Measurements from ENCODE around the gene COBLL1. TPM values are rescaled to one million over a fixed set of nuclear protein-coding genes. Genes with fewer than 3 reads are reported as not detected.

The COBLL1 gene
- total RNA-seq, 2 experiments from 2014 or later = not detected

- no peaks in the 10 kb centered on the region for H3K36me3 Mint-ChIP-seq
- ChIA-PET CTCF (interaction anchor here (0.6 kb wide), 1 partner anchor 1438 kb away, joined by 3 read pairs; no protein-coding TSS in a partner anchor), POLR2A (no interaction called here)
- no peaks in the 10 kb centered on the region for H3K4me1 Mint-ChIP-seq (ENCODE audit: low read depth)
- H3K4me3 Mint-ChIP-seq = no peak overlapping the region
- no peaks in the 10 kb centered on the region for H3K9me3 Mint-ChIP-seq
- H3K27ac Mint-ChIP-seq = no peak overlapping the region
- H3K27me3 Mint-ChIP-seq = peaks cover 7% of the 10 kb centered on the region
- intact Hi-C loops (cut with micrococcal nuclease) = no loop called here
- no peak for DNase-seq
Measured at GRCh38 chr2:164847981-164848741, 6.5 kb upstream of the COBLL1 start.

GRCh38 chr2:164847291-164847690 is 5.7 kb upstream of the COBLL1 start:
- Mint-ChIP-seq H3K9me3 (no peaks in the 10 kb centered on the region), H3K36me3 (no peaks in the 10 kb centered on the region), H3K4me3 (no peak overlapping the region), H3K4me1 (ENCODE audit: low read depth) (no peaks in the 10 kb centered on the region), H3K27ac (no peak overlapping the region), H3K27me3 (peaks cover 7% of the 10 kb centered on the region)
- intact Hi-C loops (cut with micrococcal nuclease) = no loop called here
- ChIA-PET CTCF (interaction anchor here (0.6 kb wide), 1 partner anchor 1439 kb away, joined by 3 read pairs; no protein-coding TSS in a partner anchor), POLR2A (no interaction called here)
- DNase-seq = no peak

- no peaks in the 10 kb centered on the region for H3K4me1 Mint-ChIP-seq (ENCODE audit: low read depth)
- no peak overlapping the region for H3K4me3 Mint-ChIP-seq
- H3K9me3 Mint-ChIP-seq = no peaks in the 10 kb centered on the region
- no peak for DNase-seq
- CTCF ChIA-PET = no interaction called here
- peaks cover 12% of the 10 kb centered on the region for H3K27me3 Mint-ChIP-seq
- intact Hi-C loops (cut with micrococcal nuclease) = no loop called here
- POLR2A ChIA-PET = no interaction called here
- H3K36me3 Mint-ChIP-seq = no peaks in the 10 kb centered on the region
- H3K27ac Mint-ChIP-seq = no peak overlapping the region
Measured at GRCh38 chr2:164846276-164846675, 4.7 kb upstream of the COBLL1 start.

GRCh38 chr2:164843346-164843911 is 1.8 kb upstream of the COBLL1 start:
- ChIA-PET POLR2A (no interaction called here), CTCF (interaction anchor here (0.6 kb wide), 1 partner anchor 29 kb away, joined by 3 read pairs; no protein-coding TSS in a partner anchor)
- Mint-ChIP-seq H3K27me3 (peaks cover 29% of the 10 kb centered on the region), H3K27ac (no peak overlapping the region), H3K36me3 (no peaks in the 10 kb centered on the region), H3K4me1 (ENCODE audit: low read depth) (peaks cover 5% of the 10 kb centered on the region), H3K4me3 (no peak overlapping the region), H3K9me3 (no peaks in the 10 kb centered on the region)
- DNase-seq = no peak
- intact Hi-C loops (cut with micrococcal nuclease) = no loop called here

- Mint-ChIP-seq H3K27me3 (peaks cover 35% of the 10 kb centered on the region), H3K27ac (no peak overlapping the region), H3K36me3 (no peaks in the 10 kb centered on the region), H3K9me3 (no peaks in the 10 kb centered on the region), H3K4me3 (no peak overlapping the region), H3K4me1 (ENCODE audit: low read depth) (peaks cover 5% of the 10 kb centered on the region)
- POLR2A ChIA-PET = no interaction called here
- CTCF ChIA-PET = interaction anchor here (1.0 to 1.1 kb wide), 2 partner anchors 10 to 53 kb away, joined by 3 to 6 read pairs; no protein-coding TSS in a partner anchor
- DNase-seq = no peak
- intact Hi-C loops (cut with micrococcal nuclease) = no loop called here
Measured at GRCh38 chr2:164842624-164842966, 972 bp upstream of the COBLL1 start.

GRCh38 chr2:164840930-164841718 is 499 bp downstream of the COBLL1 start:
- intact Hi-C loops (cut with micrococcal nuclease) = loop anchor here (1.0 kb wide), 1 partner anchor 103 kb away; no protein-coding TSS in a partner anchor
- ChIA-PET POLR2A (no interaction called here), CTCF (interaction anchor here (0.8 to 1.1 kb wide), 5 partner anchors 9 to 112 kb away, joined by 3 to 6 read pairs (median 3); no protein-coding TSS in a partner anchor)
- Mint-ChIP-seq H3K27ac (no peak overlapping the region), H3K4me3 (peak overlapping the region; percentile 41), H3K27me3 (peaks cover 37% of the 10 kb centered on the region), H3K4me1 (ENCODE audit: low read depth) (peaks cover 5% of the 10 kb centered on the region), H3K36me3 (no peaks in the 10 kb centered on the region), H3K9me3 (no peaks in the 10 kb centered on the region)
- DNase-seq = peak; percentile 29

- no peak for DNase-seq
- Mint-ChIP-seq H3K4me3 (peak overlapping the region; percentile 41), H3K27me3 (peaks cover 36% of the 10 kb centered on the region), H3K36me3 (no peaks in the 10 kb centered on the region), H3K27ac (no peak overlapping the region), H3K4me1 (ENCODE audit: low read depth) (peaks cover 5% of the 10 kb centered on the region), H3K9me3 (no peaks in the 10 kb centered on the region)
- ChIA-PET POLR2A (no interaction called here), CTCF (no interaction called here)
- intact Hi-C loops (cut with micrococcal nuclease) = no loop called here
Measured at GRCh38 chr2:164840458-164840929, 1.1 kb downstream of the COBLL1 start.

- H3K36me3 Mint-ChIP-seq = no peaks in the 10 kb centered on the region
- no peak for DNase-seq
- no peak overlapping the region for H3K4me3 Mint-ChIP-seq
- peaks cover 5% of the 10 kb centered on the region for H3K4me1 Mint-ChIP-seq (ENCODE audit: low read depth)
- ChIA-PET CTCF (no interaction called here), POLR2A (no interaction called here)
- H3K27ac Mint-ChIP-seq = no peak overlapping the region
- peaks cover 38% of the 10 kb centered on the region for H3K27me3 Mint-ChIP-seq
- no peaks in the 10 kb centered on the region for H3K9me3 Mint-ChIP-seq
- intact Hi-C loops (cut with micrococcal nuclease) = no loop called here
Measured at GRCh38 chr2:164839914-164840457, 1.6 kb downstream of the COBLL1 start.

GRCh38 chr2:164837807-164838206 is 3.8 kb downstream of the COBLL1 start:
- H3K4me3 Mint-ChIP-seq = no peak overlapping the region
- POLR2A ChIA-PET = no interaction called here
- no peak for DNase-seq
- CTCF ChIA-PET = no interaction called here
- H3K9me3 Mint-ChIP-seq = no peaks in the 10 kb centered on the region
- H3K4me1 Mint-ChIP-seq (ENCODE audit: low read depth) = peaks cover 5% of the 10 kb centered on the region
- H3K27ac Mint-ChIP-seq = no peak overlapping the region
- no peaks in the 10 kb centered on the region for H3K36me3 Mint-ChIP-seq
- peaks cover 33% of the 10 kb centered on the region for H3K27me3 Mint-ChIP-seq
- intact Hi-C loops (cut with micrococcal nuclease) = no loop called here

GRCh38 chr2:164836907-164837306 is 4.7 kb downstream of the COBLL1 start:
- Mint-ChIP-seq H3K4me3 (no peak overlapping the region), H3K4me1 (ENCODE audit: low read depth) (peaks cover 5% of the 10 kb centered on the region), H3K9me3 (no peaks in the 10 kb centered on the region), H3K27ac (no peak overlapping the region), H3K27me3 (peaks cover 29% of the 10 kb centered on the region), H3K36me3 (no peaks in the 10 kb centered on the region)
- no peak for DNase-seq
- POLR2A ChIA-PET = no interaction called here
- intact Hi-C loops (cut with micrococcal nuclease) = no loop called here
- CTCF ChIA-PET = no interaction called here

GRCh38 chr2:164835302-164835701 is 6.3 kb downstream of the COBLL1 start:
- intact Hi-C loops (cut with micrococcal nuclease) = no loop called here
- ChIA-PET POLR2A (no interaction called here), CTCF (no interaction called here)
- Mint-ChIP-seq H3K27me3 (peaks cover 22% of the 10 kb centered on the region), H3K4me3 (no peak overlapping the region), H3K9me3 (no peaks in the 10 kb centered on the region), H3K4me1 (ENCODE audit: low read depth) (peaks cover under 1% of the 10 kb centered on the region), H3K36me3 (no peaks in the 10 kb centered on the region), H3K27ac (no peak overlapping the region)
- no peak for DNase-seq

- Mint-ChIP-seq H3K27me3 (peaks cover 3% of the 10 kb centered on the region), H3K4me1 (ENCODE audit: low read depth) (no peaks in the 10 kb centered on the region), H3K9me3 (no peaks in the 10 kb centered on the region), H3K4me3 (no peak overlapping the region), H3K27ac (no peak overlapping the region), H3K36me3 (no peaks in the 10 kb centered on the region)
- ChIA-PET POLR2A (no interaction called here), CTCF (interaction anchor here (1.8 kb wide), 1 partner anchor 10 kb away, joined by 6 read pairs; the partner anchor contains the start of gene COBLL1)
- intact Hi-C loops (cut with micrococcal nuclease) = no loop called here
- DNase-seq = no peak
Measured at GRCh38 chr2:164831887-164832286, 9.7 kb downstream of the COBLL1 start.
